Fibroblast of villous mesenchyme (primary cell): ENCODE measurements around the gene TTLL5. TPM values are rescaled to one million over a fixed set of nuclear protein-coding genes. Genes with fewer than 3 reads are reported as not detected.

ENCODE experiments used
- DNase-seq: peaks from one replicate; pipeline ENCODE4 v3.0.0-alpha.2; 2010; ENCODE audit warnings: low read depth
- H3K4me3 ChIP-seq: 2 replicates; pipeline ENCODE4 v1.5.1; 2011; ENCODE audit warnings: low read depth, mild to moderate bottlenecking, low read length
- total RNA-seq: library from RNA; depleted of rRNA; stranded (reverse); fragments of >200 nt; gene quantifications from 2 replicates; pipeline ENCODE4 v1.2.3, GENCODE V29; 2012
- TF ChIP-seq, protein P1 (sequence below): IDR thresholded peaks from 2 replicates; pipeline ENCODE4 v1.5.1; 2012; ENCODE audit warnings: low read depth, mild to moderate bottlenecking, low read length; ENCODE audit not compliant: insufficient read depth

Gene TTLL5
- total RNA-seq, 1 donor: 33.7 TPM

DNA sequence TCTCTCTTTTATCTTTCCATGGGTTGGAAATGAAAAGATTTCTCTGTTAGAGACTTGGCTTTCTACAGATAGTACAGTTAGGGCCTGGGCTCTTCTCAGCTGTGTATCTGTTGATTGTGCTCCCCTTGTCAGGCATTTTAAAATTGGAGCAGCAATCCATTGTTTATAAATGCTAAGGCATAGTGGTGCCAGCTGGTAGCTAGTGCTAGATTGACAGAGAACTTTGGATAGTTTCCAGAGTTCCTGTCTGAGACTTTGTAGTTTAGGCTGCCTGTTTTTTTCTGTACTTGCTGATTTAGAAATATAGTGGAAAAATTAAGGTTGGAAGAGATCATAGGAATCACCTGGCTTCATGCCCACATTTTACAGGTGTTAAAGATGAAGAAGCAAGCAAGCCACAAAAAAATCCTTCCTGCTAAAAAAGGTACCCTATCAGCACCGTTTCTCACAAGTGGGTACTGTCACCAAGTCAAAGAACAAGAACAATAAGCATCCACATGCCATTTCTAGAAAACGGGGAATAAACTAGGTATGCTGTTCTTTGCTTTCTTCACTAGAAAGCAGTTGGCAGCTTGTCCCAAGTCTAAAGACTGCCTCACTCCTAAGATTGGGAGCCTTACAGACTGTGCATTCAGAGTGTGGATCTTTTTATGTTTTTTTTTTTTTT is 6.2 kb downstream of the TTLL5 start:
- no peak for DNase-seq
- no peak overlapping the region for H3K4me3 ChIP-seq
- TF ChIP-seq, protein P1, sequence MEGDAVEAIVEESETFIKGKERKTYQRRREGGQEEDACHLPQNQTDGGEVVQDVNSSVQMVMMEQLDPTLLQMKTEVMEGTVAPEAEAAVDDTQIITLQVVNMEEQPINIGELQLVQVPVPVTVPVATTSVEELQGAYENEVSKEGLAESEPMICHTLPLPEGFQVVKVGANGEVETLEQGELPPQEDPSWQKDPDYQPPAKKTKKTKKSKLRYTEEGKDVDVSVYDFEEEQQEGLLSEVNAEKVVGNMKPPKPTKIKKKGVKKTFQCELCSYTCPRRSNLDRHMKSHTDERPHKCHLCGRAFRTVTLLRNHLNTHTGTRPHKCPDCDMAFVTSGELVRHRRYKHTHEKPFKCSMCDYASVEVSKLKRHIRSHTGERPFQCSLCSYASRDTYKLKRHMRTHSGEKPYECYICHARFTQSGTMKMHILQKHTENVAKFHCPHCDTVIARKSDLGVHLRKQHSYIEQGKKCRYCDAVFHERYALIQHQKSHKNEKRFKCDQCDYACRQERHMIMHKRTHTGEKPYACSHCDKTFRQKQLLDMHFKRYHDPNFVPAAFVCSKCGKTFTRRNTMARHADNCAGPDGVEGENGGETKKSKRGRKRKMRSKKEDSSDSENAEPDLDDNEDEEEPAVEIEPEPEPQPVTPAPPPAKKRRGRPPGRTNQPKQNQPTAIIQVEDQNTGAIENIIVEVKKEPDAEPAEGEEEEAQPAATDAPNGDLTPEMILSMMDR: no peak

DNA sequence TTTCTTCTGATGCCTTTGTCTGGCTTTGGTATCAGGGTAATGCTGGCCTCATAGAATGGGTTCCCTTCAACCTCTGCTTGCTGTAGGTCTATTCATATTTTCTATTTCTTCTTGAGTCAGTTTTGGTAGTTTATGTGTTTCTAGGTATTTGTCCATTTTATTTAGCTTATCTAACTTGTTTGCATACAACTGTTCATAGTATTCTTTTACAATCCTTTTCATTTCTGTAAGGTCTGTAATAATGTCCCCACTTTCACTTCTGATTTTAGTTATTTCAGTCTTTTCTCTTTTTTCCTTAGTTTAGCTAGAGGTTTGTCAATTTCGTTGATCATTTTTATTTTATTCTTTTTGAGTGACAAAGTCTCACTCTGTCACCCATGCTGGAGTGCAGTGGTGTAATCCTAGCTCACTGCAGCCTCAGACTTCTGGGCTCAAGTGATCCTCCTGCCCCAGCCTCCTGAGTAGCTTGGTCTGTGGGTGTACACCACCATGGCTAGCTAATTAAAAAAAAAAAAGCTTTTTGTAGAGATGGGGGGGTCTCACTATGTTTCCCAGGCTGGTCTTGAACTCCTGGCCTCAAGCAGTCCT is 11.7 kb downstream of the TTLL5 start:
- DNase-seq: no peak
- H3K4me3 ChIP-seq: no peak overlapping the region
- TF ChIP-seq, protein P1: no peak

DNA sequence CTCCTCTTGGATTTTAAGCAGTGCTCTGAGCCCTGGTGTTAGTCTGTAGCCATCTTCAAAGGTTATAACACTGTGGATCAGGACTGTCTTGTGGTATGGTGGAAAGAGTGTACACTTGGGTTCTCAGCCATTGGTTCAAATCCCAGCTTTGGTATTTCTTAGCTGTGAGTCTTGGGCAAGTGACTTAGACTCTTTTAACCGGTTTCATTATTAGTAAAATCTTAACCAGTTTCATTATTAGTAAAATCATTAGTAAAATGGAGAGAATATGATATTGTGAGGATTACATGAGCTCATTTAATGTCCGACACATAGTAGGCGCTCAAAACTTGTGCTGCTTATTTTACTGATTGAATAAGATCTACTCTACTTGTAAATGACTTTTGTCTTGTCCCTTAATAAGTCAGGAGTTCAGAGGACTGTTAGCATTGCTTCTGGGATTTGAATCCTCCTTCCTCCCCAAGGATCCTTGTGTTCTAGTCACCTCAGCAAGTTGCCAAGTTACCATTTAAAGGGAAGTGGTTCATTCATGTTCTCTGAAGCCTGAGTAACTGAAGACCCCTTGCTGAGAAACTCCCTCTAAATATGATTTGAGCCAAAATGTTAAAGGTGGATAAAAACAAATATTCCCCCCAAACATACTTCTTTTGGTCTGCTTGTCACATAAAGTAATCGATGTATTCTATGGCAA is 12.4 kb downstream of the TTLL5 start:
- TF ChIP-seq, protein P1: no peak
- DNase-seq: no peak
- H3K4me3 ChIP-seq: no peak overlapping the region

DNA sequence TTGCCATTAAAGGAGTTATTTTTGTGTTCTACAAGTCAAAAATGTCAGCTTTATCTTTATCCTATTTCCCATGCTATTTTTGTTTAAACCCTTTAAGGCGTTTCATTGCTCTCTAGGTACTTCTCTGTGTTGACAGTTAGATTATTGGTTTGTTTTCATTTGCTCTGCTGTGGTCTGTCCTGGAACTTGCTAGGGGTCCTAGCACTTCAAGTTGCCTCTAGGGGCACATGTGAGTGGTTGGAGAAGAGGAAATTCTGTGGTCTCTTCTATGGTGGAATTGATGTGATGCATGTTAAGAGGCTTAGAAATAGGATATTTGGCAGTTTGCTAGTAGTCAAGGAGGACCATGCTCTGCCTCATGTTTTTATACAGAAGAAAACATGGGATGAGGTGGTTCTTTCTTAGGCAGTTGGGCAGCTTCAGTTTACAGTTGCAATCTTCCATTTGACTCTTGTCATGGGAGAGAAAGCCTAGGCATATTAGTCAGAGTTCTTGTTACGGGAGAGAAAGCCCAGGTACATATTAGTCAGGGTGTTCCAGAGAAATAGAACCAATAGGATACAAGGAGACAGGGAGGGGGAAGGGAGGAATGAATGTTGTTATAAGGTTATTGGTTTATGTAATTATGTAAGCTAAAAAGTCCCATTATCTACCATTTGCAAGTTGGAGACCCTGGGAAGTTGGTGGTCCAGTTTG is 14.4 kb downstream of the TTLL5 start:
- DNase-seq: no peak
- no peak overlapping the region for H3K4me3 ChIP-seq
- TF ChIP-seq, protein P1: peak; percentile 19

DNA sequence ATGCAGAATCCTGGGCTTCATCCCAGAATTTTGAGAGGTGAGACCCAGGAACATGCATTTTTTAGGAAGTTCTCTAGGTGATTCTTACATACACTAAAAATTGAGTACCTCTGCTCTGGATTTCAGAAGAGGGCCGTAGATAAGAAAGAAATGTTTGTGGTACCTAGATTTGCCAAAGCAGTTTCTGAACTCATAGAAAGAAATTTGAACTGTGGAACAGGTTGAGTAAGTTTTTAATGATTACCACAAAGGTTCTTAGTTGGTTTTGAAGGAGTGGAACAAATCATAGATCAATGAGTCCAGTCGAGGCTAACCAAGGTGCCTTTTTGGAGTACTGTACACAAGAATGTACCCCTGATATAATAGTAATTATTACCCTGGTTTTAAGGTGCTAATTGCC is 24.9 kb downstream of the TTLL5 start:
- no peak for DNase-seq
- TF ChIP-seq, protein P1: no peak
- no peak overlapping the region for H3K4me3 ChIP-seq

DNA sequence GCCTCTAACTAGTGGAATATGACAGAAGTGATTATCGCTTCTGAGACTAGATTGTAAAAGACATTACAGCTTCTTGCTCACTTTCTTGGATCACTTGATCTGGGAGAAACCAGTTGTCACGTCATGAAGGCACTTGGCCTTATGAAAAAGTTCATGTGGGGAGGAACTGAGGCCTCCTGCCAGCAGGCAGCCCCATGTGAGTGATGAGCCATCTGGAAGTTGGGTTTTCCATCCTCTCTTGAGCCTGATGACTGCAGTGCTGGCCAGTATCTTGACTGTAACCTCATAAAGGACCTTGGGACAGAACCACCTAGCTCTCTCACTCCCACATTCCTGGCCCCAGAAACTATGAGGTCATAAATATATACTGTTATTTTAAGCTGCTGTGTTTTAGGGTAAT is 28.0 kb downstream of the TTLL5 start:
- TF ChIP-seq, protein P1: no peak
- peak; percentile 76 for DNase-seq
- no peak overlapping the region for H3K4me3 ChIP-seq
